Frontal cortex (tissue), 4 donors: ENCODE measurements around the gene PRKAR2B. TPM values are rescaled to one million over a fixed set of nuclear protein-coding genes. Genes with fewer than 3 reads are reported as not detected.
"Not testable (repeated sequence)": the region's sequence is repeated elsewhere in the genome, so short reads cannot be mapped to it uniquely, and the experiment has no call there.

ENCODE experiments used
- DNase-seq, 2 donors: peaks; one replicate each; pipeline ENCODE4 v3.0.0; 2012; ENCODE audit warnings: low spot score in 2 of 2
- FAIRE-seq: peaks from 2 replicates; lab custom pipeline; 2012; peaks lifted over from hg19 to GRCh38; lab: Jason Lieb, UNC
- total RNA-seq: library from RNA; depleted of rRNA; stranded (reverse); fragments of >200 nt; gene quantifications from one replicate; pipeline ENCODE4 v1.2.3, GENCODE V29; 2014
- donor health status: control.
- donor health status: control.
- donor health status: control.

The PRKAR2B gene
- total RNA-seq, 1 donor from 2014 or later, result 282 TPM

DNA sequence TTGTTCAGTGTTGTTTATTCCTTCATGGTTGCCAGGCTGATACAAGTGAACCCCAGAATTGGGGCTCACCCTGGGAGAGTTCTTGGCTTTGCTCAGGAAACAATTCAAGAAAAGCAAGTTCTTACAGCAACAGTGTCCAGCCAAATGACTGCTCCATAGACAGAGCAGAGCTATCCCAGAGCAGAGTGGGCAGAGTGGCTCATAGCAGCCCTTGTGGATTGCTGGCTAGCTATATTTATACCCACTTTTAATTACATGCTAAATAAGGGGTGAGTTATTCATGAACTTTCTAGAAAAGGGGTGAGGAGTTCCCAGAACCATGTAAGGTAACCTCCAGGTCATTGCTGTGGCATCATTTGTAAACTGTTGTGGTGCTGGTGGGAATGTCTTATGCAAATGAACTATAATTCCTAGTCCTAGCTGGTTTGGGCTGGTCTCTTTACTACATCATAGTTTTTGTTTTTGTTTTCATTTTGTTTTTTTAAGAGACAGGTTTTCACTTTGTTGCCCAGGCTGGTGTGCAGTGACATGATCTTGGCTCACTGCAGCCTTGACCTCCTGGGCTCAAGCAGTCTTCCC, 64.4 kb downstream of the PRKAR2B start:
- DNase-seq (no peak), FAIRE-seq (no peak)

- DNase-seq, result no peak
- FAIRE-seq, result no peak
Observed at GRCh38 chr7:107109955-107110354, 65.5 kb downstream of the PRKAR2B start.

GRCh38 chr7:107111196-107111595, 66.7 kb downstream of the PRKAR2B start:
- no peak for FAIRE-seq

DNA sequence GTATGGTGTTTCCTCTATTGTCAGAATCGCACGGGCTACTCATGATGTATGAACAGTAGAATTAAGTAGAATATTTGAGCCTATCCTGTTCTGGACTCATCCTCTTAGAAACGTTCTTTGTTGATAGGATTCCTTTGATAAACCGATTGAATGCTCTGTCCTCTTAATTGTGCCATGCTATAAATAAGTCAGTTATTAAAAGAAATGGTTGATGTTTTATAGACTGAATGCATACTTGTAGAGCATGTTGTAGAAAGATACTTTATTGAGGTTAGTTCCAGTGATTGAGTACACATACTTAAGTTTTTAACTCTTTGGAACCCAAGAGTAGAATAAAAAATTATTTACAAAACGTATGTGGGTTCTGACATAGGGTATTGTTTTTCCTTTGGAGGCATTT, 69.4 kb downstream of the PRKAR2B start:
- FAIRE-seq, result no peak
- no peak for DNase-seq

More at GRCh38 chr7:107111196-107111595, 66.7 kb downstream of the PRKAR2B start:
- no peak for DNase-seq

DNA sequence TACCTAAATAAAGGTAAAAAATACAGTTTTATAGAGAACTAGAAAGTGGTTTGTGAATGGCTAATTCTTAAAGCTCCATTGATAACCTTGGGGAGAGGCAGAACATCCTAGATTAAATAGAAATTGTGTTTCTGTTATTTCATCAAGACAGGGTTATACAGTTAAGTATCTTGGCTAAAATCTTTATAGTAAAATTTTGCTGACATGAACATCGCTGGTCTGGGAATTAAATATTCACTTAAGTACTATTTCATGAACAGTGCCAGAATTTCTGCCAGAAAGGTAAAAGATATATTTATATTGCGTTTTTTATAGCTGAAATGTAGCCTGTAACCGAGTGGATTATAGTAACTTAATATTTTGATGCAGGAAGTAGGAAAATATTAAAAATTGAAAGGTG, 70.6 kb downstream of the PRKAR2B start:
- no peak for DNase-seq
- FAIRE-seq, result no peak

DNA sequence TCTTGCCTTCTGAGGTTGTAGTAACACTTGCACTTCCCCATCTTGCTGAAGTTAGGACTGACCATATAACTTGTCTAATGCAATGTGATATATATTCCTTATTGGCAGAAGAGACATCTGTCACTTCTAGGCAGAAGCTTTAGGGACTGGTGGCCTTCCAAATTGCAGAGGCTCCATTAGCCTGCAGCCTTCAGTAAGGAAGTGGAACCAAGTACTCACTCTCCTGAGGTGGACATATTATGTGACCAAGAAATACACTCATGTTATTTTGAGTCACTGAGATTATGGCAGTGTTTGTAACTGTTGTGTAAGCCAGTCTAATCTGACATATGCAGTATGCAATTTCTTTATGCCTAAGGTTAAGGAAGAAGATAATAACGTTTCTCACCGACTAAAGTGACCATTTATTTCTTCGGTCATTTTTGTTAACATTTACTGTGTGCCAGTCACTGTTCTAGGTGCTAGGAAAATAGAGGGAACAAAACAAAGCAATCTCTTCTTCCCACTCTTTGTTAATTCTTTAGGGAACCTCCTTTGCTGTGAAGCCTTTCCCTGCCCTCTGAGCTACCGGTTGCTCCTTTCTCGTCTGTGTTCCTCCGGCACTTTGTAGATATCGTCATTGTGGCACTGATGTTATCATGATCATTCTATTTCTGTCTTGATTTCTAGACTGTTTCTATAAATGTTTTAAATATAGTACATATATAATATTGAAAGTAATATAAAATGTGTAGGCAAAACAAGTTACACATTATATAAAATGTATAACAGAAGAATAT, 71.4 kb downstream of the PRKAR2B start:
- DNase-seq (no peak), FAIRE-seq (no peak)

DNA sequence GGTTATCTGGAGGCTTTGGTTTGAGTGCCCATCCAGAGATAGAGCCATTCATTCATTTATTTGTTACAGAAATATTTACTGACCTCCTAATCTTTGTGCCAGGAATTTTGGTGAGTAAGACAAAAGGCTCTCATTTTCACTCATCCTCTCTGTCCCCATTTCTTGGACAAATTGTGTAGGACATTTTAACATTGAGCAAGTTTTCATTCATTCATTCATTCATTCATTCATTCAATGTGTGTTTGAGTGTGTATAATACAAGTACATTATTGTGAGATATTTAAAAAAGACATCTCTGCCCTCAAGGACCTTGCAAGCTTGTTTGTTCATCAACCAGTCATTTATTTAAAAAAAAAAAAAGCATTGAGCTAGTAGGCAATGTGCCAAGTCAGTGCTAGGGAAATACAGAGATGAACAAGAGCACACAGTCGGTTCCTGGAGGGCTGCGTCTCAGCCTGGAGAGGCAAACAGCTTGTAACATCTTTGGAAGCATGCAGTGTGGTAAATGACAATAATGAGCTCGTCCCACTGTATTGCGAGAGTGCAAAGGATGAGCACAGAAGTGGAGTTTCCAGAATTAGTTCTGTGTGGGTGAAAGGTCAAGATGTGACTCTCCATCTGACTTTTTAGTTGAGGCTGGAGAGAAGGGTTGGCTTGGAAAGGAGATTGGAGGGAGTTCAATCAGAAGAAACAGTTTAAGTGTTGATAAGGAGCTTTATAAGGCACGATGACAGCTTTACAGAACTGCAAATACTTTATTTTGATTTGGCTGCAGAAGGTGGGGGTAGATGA, 73.8 kb downstream of the PRKAR2B start:
- DNase-seq, result no peak
- FAIRE-seq, result no peak

DNA sequence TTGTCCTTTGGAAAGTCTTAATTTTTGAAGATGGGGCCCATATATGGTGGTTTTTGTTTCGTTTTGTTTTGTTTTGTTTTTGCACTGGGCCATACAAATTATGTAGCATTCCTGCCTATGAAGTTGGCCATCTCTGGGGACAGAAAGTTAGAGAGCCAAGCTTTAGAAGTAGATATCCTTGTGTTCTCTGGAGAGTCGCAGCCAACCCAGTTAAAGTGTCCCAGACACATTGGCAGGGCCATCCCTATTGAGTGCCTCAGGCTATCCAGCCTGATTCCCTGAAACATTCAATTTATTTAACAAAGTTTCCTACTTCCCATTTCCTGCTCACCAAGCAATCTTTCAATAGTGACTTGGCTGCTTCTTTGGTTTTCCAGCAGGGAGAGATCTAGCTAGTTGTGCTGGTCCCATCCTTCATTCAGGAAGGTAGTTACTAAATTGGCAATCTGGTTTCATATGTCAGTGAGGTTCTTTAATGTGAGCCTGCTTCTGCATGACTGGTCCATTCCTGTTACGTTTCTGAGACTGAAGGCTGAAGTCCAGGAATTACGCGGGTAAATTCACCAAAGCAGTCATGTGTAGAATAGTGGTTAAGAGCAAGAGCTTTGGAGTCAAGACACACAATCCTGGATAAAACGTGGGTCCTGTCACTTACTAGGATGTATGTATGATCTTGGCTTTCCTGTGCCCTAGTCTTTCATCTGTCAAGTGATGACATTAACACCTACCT, 75.0 kb downstream of the PRKAR2B start:
- FAIRE-seq, result no peak
- no peak for DNase-seq

DNA sequence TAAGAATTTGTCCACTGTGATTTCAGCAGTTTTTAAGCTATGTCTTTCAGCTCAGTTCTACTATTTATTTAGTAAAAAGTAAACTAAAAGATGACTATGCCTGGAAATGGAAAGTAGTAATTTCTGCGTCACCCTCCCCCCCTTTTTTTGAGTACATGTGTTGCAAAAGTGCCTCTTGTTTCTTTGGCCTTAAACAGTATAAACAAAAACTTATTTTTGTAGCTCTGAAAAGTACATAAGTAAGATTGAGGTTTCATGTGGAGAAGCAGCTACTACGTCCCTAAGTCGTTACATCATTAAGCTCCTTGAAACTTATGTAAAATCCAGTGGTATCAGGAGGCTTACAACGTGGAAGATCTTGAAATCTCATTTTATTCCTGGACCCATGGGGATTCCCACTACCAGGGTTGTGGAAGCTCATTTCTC, 78.0 kb downstream of the PRKAR2B start:
- no peak for DNase-seq
- FAIRE-seq, result no peak

GRCh38 chr7:107123392-107123791, 78.9 kb downstream of the PRKAR2B start:
- FAIRE-seq (no peak), DNase-seq (no peak)

DNA sequence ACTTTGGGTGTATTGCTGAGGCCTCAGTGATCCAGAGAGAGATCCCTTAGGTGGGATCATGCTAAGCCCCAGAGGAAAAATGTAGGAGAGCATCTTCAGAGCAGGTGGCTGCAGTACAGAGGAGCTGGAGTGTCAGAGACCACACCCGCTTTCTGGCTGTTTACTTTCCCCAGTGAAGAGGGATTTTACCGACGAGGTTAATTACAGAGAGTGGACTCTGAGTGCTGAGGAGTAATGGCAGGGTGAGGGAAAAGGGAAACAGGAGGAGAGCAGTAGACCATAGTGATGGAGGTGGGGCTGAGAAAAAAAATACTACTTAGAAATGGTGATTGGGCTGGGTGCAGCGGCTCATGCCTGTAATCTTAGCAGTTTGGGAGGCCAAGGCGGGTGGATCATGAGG, 81.0 kb downstream of the PRKAR2B start:
- DNase-seq, result no peak
- FAIRE-seq, result no peak

DNA sequence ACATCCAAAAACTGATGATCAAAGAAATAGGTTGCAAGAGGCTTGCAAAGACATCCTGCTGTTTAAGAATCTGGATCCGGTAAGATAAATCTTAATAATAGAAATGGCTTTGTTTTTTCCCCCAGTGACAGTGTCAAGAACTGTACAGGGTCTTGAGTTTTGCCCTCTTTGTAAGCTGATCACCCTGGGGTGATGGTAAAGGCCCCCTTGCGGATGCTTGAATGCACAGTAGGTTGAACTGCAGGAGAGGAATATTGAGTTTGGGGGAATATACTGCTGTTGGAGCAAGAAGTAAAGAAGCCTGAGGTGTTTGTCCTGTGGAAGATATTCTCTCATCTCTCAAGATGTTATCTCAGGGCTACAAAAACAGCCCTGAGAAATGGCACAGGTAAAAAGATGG, 83.7 kb downstream of the PRKAR2B start:
- no peak for FAIRE-seq
- no peak for DNase-seq

- DNase-seq (no peak), FAIRE-seq (no peak)
Observed at GRCh38 chr7:107128748-107129147, 84.2 kb downstream of the PRKAR2B start.

DNA sequence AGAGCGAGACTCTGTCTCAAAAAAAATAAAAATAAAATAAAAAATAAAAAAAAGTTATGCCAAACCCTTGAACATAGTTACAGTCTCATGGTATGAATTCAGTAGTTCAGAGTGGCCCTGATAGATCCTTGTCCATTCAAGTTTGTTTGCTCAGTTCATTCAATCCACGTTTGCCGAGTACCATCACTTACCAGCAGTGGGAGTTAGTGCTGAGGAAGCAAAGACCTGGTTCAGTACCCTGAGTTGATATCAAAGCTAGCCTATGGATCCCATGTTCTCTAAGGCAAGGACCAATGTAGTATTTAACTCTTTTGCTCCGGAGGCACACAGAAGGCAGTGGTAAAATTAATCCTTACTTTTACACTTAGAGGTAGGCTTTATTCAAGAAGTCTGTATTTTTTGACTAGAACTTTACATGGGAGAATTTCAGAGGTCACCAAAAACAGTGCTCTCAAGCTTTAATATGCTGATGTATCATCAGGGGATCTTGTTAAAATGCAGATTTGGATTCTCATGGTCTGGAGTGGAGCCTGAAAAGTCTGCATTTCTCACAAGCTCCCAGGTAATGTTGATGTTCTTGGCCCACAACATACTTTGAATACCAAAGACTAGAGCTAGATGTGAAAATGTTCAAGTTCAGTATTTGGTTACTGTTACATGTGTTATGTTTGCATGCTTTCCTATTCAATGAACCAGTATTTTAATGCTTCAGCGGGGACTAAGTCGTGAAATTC, 86.1 kb downstream of the PRKAR2B start:
- no peak for FAIRE-seq

DNA sequence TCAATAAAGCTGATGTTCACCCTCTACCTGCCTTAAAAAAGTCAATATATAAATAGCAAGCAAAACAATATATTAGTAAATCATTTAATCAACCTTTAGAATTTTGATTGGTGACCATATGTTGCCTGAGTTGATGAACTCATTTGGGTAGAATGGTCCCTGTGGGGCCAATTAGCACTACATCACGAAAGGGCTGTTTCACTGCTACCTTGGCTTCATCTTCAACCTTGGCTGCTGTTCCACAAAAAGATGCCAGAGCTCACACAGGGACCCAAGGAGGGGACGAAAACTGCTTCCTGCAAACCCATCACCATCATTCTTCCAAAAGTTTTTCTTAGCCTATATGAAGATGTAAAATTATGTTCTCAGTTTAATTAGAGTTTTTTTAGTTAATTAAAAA, 88.9 kb downstream of the PRKAR2B start:
- FAIRE-seq, result no peak
- no peak for DNase-seq

More for the DNA sequence above, 86.1 kb downstream of the PRKAR2B start:
- no peak for DNase-seq

DNA sequence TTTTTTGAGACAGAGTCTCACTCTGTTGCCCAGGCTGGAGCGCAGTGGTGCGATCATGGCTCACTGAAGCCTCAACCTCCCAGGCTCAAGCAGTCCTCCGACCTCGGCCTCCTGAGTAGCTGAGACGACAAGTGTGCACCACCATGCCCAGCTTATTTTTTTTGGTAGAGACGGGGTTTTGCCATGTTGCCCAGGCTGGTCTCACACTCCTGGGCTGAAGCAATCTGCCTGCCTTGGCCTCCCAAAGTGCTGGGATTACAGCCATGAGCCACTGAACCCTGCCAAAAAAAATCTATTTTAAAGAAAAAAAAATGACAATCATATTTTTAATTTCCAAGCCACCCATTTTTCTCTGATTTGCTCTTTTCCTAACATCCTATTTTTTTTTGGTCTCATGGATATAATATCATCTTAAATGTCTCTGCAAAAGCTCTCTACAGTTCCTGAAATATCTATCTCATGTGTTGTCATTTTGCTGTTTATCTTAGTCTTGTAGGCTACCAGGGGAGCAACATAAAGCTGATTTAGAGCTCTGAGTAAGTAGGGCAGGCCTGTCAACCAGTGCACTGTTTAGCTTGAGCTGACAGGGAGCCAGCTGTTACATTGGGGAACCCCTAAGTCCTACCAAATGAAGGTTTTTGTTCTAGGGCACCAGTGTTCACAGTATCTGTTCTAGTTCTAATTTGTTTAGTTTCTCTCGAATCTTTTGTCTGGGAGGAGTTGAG, 94.4 kb downstream of the PRKAR2B start:
- no peak for FAIRE-seq
- no peak for DNase-seq

DNA sequence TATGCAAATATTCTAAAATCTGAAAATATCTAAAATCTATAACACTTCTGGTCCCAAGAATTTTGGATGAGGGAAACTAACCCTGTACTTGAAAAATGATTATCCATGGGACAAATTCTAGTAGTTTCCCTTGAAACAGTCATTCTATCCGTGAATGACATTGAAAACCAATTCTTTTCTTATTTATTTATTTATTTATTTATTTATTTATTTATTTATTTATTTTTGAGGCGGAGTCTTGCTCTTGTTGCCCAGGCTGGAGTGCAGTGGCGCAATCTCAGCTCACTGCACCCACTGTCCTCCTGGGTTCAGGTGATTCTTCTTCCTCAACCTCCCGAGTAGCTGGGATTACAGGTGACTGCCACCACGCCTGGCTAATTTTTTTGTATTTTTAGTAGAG, 99.4 kb downstream of the PRKAR2B start:
- FAIRE-seq, DNase-seq: not testable (repeated sequence)

- FAIRE-seq, result no peak
- no peak for DNase-seq
Observed at GRCh38 chr7:107145067-107145838, 100.7 kb downstream of the PRKAR2B start.
